Measurements from ENCODE around the gene ZNF26.

The ZNF26 gene

DNA sequence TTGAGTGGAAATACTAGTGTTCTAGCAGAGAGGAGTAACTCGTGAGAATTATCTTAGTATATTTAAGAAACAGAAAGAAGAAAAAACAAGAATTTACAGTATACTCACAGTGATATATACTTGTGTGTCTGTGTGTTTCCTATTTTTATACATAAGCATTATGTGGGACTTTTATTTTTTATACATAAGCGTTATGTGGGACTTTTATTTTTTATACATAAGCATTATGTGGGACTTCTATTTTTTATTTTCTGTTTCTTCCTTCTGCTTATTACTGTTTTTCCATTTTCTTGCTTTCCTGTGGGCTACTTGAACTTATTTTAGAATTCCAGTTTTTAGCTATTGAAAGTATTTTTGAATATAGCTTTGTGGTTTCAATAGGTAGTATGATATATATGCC, 87.7 kb downstream of the ZNF26 start:
- H3K9me3 ChIP-seq = peaks cover 57% of the 10 kb centered on the region
- TF ChIP-seq, protein P1, sequence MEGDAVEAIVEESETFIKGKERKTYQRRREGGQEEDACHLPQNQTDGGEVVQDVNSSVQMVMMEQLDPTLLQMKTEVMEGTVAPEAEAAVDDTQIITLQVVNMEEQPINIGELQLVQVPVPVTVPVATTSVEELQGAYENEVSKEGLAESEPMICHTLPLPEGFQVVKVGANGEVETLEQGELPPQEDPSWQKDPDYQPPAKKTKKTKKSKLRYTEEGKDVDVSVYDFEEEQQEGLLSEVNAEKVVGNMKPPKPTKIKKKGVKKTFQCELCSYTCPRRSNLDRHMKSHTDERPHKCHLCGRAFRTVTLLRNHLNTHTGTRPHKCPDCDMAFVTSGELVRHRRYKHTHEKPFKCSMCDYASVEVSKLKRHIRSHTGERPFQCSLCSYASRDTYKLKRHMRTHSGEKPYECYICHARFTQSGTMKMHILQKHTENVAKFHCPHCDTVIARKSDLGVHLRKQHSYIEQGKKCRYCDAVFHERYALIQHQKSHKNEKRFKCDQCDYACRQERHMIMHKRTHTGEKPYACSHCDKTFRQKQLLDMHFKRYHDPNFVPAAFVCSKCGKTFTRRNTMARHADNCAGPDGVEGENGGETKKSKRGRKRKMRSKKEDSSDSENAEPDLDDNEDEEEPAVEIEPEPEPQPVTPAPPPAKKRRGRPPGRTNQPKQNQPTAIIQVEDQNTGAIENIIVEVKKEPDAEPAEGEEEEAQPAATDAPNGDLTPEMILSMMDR (IDR thresholded peaks at IDR 0.05) = no peak
- H3K27me3 ChIP-seq = no peaks in the 10 kb centered on the region
- H3K4me3 ChIP-seq (ENCODE audit: low read depth in 1 of 2, low read length in 1 of 2) = no peak overlapping the region
- no peak overlapping the region for H3K27ac ChIP-seq
- no peaks in the 10 kb centered on the region for H3K4me1 ChIP-seq (ENCODE audit: control insufficient read depth in 1 of 2, insufficient read depth in 1 of 2, low read depth in 1 of 2, low read length in 1 of 2)
- no peaks in the 10 kb centered on the region for H3K36me3 ChIP-seq

All from neutrophil (primary cell).